Activated naive CD4-positive, alpha-beta T cell (primary cell): ENCODE data around the gene KLK15.
A peak's percentile ranks its signal among the peaks of the same experiment; 100 is the strongest.
"Not testable (repeated sequence)": the region's sequence is repeated elsewhere in the genome, so short reads cannot be mapped to it uniquely, and the experiment has no call there.

Source experiments
- DNase-seq, 4 experiments: peaks; one replicate each; lab custom pipeline; 2025; lab: John Stamatoyannopoulos, UW

Gene KLK15

GRCh38 chr19:50821248-50821612, 12.1 kb downstream of the KLK15 start:
- no peak for DNase-seq

DNA sequence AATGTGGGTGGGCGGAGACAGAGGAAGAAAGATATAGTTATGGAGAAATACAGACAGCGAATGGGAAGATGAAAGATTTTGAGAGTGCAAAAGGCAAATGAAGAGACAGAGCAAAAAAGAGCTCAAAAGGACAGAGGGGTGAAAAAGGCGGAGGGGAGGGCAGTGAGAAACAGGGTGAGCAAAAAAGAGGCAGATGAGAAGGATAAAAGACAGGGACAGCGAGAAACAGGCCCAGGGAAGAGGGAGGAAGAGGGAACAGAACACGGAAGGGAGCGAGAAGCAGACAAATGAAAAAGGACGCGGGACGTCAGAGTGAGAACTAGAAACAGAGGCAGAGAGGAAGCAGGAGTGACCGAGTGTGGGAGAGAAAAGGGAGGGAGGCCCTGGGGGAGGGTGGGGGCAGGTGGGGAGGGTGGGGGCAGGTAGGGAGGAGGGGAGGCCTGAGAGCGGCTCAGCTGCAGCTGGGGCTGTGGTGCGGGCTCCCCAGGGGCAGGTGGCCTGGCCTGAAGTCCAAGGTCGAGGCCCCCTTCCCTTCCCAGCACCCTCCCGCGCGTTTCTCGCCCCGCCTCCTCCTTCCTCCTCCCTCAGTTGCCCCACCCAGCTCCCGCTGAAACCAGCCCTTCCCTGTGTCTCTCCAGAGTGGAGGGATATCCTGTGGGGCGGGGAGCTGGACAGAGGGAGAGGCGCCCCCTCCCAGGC, 12.7 kb downstream of the KLK15 start:
- no peak for DNase-seq

DNA sequence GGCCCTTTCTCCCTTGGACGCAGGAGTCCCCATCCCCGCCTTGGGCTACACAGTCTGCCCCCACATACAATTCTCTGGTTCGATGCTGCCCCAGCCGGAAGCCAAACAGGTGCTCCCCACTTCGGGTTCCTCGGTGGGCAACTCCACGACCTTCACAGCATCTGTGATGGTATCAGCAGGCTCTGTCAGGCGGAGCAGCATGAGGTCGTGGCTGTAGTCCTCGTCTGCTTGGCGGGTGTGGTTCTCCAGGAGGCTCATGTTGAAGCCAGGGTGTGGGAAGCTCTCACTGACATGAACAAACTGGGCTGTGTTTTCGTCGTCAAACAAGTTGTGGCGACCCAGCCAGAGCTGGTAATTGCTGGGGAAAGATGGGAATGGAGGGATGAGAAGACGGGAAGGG, 13.3 kb downstream of the KLK15 start:
- DNase-seq = no peak

GRCh38 chr19:50819636-50820035, 13.7 kb downstream of the KLK15 start:
- DNase-seq = no peak

GRCh38 chr19:50818859-50819472, 14.4 kb downstream of the KLK15 start:
- no peak for DNase-seq

GRCh38 chr19:50817941-50818858, 15.2 kb downstream of the KLK15 start:
- peak in 1 of 4 experiments; percentile 12 for DNase-seq

DNA sequence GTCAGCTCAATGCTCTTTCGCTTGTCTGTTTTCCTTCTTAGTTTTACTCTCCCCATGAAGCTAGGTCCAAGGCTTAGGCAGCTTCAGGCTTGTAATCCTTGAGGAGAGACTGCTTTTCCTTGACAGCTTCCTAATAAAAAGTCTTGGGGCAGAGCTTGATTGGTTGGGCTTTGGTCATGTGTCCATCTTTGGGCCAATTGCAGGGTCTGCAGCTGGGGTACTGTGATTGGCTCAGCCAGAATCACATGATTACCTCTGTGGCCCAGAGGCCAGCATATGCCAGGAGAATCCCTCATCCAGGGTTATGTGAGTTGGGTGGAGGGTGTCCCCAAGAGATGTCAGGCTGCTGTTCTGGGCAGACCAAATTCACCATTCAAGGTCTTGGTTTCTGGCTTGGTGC, 17.9 kb downstream of the KLK15 start:
- no peak for DNase-seq

DNA sequence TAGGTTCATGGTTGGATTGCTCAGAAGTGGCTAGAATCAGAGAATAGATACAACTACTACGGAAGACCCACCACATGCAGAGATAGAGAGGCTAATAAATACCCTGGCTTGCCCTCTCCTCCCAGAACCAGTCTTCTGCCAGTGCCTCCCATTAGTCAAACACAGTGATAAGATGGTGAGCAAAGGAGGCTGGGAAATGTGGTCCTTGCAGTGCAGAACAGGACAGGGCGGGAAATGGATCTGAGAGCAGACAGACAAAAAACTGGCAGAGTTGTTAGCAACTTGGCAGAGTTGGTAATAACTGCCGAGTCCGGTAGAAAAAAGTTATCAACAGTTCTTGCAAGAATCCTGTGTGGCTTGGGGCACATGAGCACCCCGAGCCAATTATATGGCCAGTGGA, 18.5 kb downstream of the KLK15 start:
- no peak for DNase-seq

- no peak for DNase-seq
Observed at GRCh38 chr19:50812474-50812873, 20.9 kb downstream of the KLK15 start.

GRCh38 chr19:50811622-50812238, 21.6 kb downstream of the KLK15 start:
- DNase-seq = not testable (repeated sequence)

GRCh38 chr19:50808856-50809255, 24.5 kb downstream of the KLK15 start:
- no peak for DNase-seq

DNA sequence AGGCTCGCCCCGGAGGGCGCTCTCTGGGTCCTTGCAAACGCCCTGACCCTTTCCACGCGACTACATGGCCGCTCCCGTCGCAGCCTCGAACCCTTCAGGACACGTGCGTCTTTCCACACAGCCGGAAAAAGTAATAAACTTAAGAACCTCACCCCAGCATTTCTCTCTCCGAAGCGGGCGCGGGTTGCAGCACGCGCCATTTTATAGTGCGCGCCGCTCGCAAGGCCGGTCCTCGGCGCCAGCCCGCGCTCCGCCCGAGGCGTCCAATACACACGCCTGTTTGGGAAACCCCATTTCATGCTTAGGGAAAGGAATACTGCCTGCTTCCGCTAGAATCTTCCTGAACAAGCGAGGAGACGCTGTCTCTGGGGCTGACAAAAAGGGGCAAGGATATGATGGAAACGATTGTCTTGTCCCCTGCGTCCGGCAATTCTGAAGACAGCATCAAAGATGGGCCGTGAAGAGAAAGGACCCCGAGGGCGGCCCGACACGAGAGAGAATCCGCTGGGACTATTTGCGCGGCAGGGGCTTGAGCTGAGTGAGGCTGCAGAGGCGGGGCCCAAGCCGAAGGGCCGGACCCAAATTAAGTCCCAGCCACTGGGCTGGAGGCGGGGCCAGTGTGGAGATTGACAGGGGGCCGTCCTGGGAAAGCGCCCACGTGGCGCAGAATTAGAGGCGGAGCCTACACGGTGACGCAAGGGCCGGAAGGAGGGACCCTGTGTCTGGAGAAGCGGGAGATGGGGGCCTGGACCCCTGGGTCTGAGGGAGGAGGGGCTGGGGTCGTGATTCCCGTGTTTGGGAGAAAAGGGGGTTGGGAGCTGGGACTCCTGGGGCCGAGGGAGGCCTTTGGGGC, 28.7 kb downstream of the KLK15 start:
- peak; percentile 91 to 95 (median 92) for DNase-seq

DNA sequence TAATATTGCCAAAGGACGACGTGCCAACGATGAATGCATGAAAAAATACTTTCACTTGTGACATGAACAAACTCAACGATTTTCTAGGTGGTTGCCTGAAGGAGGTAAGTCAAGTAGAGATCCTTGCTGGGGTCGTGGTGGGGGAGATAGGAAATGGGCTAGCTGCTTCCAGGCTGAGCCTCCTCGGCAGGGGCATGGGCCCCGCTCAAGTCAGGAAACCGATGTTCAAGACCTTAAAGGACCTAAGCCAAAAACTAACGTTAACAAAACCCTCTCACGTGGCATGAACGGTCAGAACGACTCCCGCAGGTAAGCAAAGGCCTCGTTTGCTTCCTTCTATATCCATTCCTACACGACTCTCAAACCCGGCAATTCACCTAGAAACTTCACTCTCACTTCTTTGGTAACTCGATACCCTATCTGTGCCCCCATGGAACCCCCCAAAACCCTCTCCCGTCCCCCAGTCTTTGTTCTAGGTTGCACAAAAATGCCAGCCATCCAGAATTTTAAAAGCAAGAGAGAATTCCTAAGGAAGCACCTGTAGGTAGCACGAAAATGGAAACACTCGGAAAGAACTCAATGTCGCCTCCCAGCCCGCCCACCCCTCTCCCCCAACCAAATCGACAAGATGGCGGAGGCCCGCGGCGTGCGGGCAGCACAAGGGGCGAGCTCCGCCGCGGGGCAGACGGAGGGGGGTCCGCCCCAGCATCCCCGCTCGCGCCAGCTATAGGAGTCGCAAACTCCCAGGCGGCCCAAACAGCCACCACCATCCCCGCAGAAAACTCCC, 29.5 kb downstream of the KLK15 start:
- peak in 1 of 4 experiments; percentile 47 for DNase-seq

DNA sequence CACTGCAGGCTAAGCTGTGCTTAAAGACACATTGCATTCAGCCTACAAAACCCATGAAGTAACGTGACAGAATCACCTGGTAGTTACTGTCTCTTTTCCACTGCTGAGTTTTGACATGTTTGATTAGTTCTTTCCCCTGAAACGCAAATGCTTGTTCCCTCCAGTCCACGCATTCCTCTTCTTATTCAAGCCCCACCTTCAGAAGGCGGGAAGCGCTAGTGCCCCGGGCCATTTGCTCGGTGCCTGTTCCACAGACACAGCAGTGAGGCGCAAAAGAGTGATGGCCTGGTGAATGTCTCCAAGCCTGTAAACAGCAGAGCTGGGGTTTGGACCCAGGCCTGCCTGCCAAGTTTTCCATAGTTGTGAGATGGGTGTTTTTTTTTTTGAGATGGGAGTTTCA, 32.3 kb downstream of the KLK15 start:
- no peak for DNase-seq

GRCh38 chr19:50799547-50799851, 33.9 kb downstream of the KLK15 start:
- no peak for DNase-seq

- DNase-seq = no peak
Observed at GRCh38 chr19:50798659-50799546, 34.5 kb downstream of the KLK15 start.

DNA sequence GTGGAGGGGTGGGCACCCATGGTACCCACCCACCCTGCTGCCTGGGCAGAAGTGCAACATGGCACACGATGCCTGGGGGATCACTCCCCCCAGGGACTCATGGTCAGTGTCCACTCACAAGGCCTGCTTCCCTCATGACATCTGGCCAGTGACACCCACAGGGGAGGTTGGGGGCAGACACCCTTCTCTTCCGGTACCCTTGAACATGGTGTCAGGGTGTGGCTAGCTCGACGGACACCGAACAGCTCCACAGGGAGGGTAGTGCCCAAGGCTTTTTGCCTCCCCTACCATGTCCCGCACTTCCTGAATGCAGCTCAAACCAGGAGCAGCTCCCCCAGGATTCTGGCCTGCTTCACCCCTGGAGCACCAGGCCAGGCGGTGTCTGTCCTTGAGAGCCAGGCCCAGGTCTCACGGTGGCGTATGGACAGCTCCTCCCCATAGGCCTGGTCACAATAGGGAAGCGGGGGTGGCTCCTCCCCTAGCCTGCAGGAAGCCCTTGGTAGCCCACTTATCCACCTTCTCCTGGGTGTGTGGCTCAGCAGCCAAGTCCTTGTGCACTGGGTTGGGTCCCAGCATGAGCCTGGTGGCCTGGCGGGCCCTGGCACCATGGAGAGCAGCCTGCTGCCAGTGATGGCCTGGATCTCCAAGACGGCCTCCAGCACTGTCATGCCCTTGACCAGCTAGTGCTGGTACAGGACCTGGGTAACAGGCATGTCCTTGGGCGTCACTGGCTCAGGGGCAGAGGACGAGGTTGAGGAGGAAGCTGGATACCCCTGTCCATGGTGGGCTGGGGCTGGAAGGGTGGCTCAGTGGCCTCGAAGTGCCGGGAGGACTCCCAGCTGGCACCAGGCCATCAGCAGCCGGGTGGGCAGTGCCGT, 35.4 kb downstream of the KLK15 start:
- DNase-seq = no peak

DNA sequence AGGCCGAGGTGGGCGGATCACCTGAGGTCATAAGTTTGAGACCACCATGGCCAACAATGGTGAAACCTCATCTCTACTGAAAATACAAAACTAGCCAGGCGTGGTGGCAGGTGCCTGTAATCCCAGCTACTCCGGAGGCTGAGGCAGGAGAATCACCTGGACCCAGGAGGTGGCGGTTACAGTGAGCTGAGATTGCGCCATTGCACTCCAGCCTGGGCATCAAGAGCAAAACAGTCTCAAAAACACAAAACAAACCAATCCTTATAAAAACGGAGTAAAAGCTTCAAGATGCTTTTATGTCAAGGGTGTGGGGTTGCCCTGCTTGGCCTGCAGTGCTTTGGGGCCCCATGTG, 36.0 kb downstream of the KLK15 start:
- no peak for DNase-seq
